GM06990 (cell line): Measurements from ENCODE around the gene TMEM121.

Experiments used
- DNase-seq: peaks from one replicate; pipeline ENCODE4 v3.0.0-alpha.2; 2011; ENCODE audit not compliant: insufficient read length; ENCODE audit errors: extremely low read depth
- H3K27me3 ChIP-seq: replicated peaks from 2 replicates; pipeline ENCODE4 v1.6.0; 2011; ENCODE audit warnings: low read length; ENCODE audit not compliant: control insufficient read depth, insufficient read depth
- H3K36me3 ChIP-seq: 2 replicates; pipeline ENCODE4 v1.5.1; 2011; ENCODE audit warnings: low read length; ENCODE audit not compliant: control insufficient read depth, insufficient read depth
- H3K4me3 ChIP-seq: replicated peaks from 2 replicates; pipeline ENCODE4 v1.5.1; 2011; ENCODE audit warnings: low read depth, mild to moderate bottlenecking, control low read depth, low read length
- CTCF ChIP-seq: IDR thresholded peaks from 2 replicates; pipeline ENCODE4 v1.5.1; 2011; ENCODE audit warnings: low read length, control low read depth, mild to moderate bottlenecking, inconsistent platforms; ENCODE audit not compliant: insufficient read depth, poor library complexity, severe bottlenecking

The TMEM121 gene

GRCh38 chr14:105507247-105507646 lies 19.1 kb upstream of the TMEM121 start:
- Histone ChIP-seq H3K4me3 (no peak overlapping the region), H3K27me3 (no peaks in the 10 kb centered on the region; the same call in 1 of the 2 replicates), H3K36me3 (no peaks in the 10 kb centered on the region)
- no peak for TF ChIP-seq CTCF
- DNase-seq: no peak

- no peak overlapping the region for H3K4me3 ChIP-seq
- TF ChIP-seq CTCF: no peak
These were observed 18.3 kb upstream of the TMEM121 start for GRCh38 chr14:105508069-105508468.

GRCh38 chr14:105508601-105509000 lies 17.8 kb upstream of the TMEM121 start:
- DNase-seq: no peak
- TF ChIP-seq CTCF: no peak
- H3K27me3 ChIP-seq: no peaks in the 10 kb centered on the region; the same call in 1 of the 2 replicates
- H3K4me3 ChIP-seq: no peak overlapping the region
- no peaks in the 10 kb centered on the region for H3K36me3 ChIP-seq

More at GRCh38 chr14:105508069-105508468, 18.3 kb upstream of the TMEM121 start:
- Histone ChIP-seq H3K36me3 (no peaks in the 10 kb centered on the region), H3K27me3 (no peaks in the 10 kb centered on the region; the same call in 1 of the 2 replicates)
- DNase-seq: no peak

GRCh38 chr14:105517096-105517495 lies 9.3 kb upstream of the TMEM121 start:
- TF ChIP-seq CTCF: no peak
- Histone ChIP-seq H3K27me3 (no peaks in the 10 kb centered on the region), H3K36me3 (no peaks in the 10 kb centered on the region), H3K4me3 (no peak overlapping the region)
- DNase-seq: no peak

- DNase-seq: no peak
- H3K27me3 ChIP-seq: no peaks in the 10 kb centered on the region
- H3K4me3 ChIP-seq: no peak overlapping the region
- H3K36me3 ChIP-seq: no peaks in the 10 kb centered on the region
- no peak for TF ChIP-seq CTCF
These were observed 6.3 kb upstream of the TMEM121 start for GRCh38 chr14:105519946-105520698.

GRCh38 chr14:105525326-105525725 lies 1.1 kb upstream of the TMEM121 start:
- H3K27me3 ChIP-seq: peaks cover 2% of the 10 kb centered on the region
- no peaks in the 10 kb centered on the region for H3K36me3 ChIP-seq
- DNase-seq: no peak
- TF ChIP-seq CTCF: no peak
- no peak overlapping the region for H3K4me3 ChIP-seq
